AG10803 (cell line): ENCODE measurements around the gene VPS37B.
A peak's percentile ranks its signal among the peaks of the same experiment; 100 is the strongest.

Source experiments
- DNase-seq: peaks from one replicate; pipeline ENCODE4 v3.0.0; 2010; ENCODE audit warnings: low read depth
- H3K4me3 ChIP-seq: 2 replicates; pipeline ENCODE4 v1.5.1; 2011; ENCODE audit warnings: mild to moderate bottlenecking, low read length, control low read depth
- CTCF ChIP-seq: conservative IDR thresholded peaks from 2 replicates; pipeline ENCODE4 v1.5.1; 2011; ENCODE audit warnings: mild to moderate bottlenecking, low read length, control low read depth, inconsistent platforms

Gene VPS37B

GRCh38 chr12:122873540-122873939 lies 22.4 kb downstream of the VPS37B start:
- DNase-seq: no peak
- no peak overlapping the region for H3K4me3 ChIP-seq
- no peak for TF ChIP-seq CTCF

GRCh38 chr12:122872815-122873361 lies 23.0 kb downstream of the VPS37B start:
- DNase-seq: no peak
- no peak for TF ChIP-seq CTCF
- no peak overlapping the region for H3K4me3 ChIP-seq

GRCh38 chr12:122871851-122872780 lies 23.8 kb downstream of the VPS37B start:
- H3K4me3 ChIP-seq: peak overlapping the region; percentile 57
- DNase-seq: peak; percentile 87
- no peak for TF ChIP-seq CTCF

GRCh38 chr12:122870867-122871664 lies 24.9 kb downstream of the VPS37B start:
- no peak for TF ChIP-seq CTCF
- DNase-seq: peak; percentile 61
- peak overlapping the region; percentile 57 for H3K4me3 ChIP-seq

- no peak for TF ChIP-seq CTCF
- H3K4me3 ChIP-seq: no peak overlapping the region
- no peak for DNase-seq
Measured at GRCh38 chr12:122870163-122870842, 25.6 kb downstream of the VPS37B start.

GRCh38 chr12:122869207-122869973 lies 26.5 kb downstream of the VPS37B start:
- no peak for TF ChIP-seq CTCF
- H3K4me3 ChIP-seq: no peak overlapping the region
- no peak for DNase-seq
